KG1 (cell line): ENCODE results near the gene GADD45GIP1.
A peak's percentile ranks its signal among the peaks of the same experiment; 100 is the strongest.

Experiments used
- DNase-seq: peaks from one replicate; lab custom pipeline; 2025; lab: John Stamatoyannopoulos, UW

Gene GADD45GIP1

DNA sequence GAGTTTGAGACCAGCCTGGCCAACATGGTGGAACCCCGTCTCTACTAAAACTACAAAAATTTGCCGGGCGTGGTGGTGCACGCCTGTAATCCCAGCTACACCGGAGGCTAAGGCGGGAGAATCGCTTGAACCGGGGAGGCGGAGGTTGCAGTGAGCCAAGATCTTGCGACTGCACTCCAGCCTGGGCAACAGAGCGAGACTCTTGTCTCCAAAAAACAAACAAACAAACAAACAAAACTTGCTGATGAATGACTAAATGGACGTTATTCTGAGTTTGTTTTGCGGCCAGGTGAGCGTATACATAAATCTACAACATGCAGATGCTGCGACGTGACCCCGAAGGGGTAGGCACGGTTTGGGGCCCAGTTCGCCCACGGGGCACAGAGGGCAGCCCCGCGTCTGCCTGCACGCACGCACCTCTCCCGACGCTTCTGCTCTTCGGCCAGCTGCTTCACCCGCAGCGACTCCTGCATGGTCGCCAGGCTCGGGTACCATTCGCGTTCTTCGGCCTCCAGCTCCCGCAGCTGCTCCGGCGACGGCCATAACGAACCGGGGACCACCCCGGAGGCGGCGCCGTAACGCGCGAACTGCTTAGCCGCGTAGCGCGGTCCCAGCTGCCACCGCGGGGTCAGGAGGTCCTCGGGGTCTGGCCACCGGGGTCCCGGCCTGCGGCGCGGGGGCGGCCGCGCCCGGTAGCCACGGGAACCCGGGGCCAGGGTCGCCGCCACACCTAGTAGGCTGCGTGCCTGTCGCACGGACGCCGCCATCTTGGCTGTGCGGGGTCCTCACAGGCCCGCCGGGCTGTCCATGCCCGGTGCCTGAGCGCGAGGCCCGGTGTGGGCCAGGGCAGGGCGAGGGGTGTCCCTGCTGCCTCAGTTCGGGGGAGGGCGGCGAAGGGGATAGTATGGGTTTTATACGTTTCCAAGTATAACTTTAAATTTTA, at the start of gene GADD45GIP1:
Gene GADD45GIP1, minus strand, starts transcription at position 778 of the 943 bp plus-strand sequence. Its CDS starts 11 bp downstream, at position 767.
- peak; percentile 74 for DNase-seq

DNA sequence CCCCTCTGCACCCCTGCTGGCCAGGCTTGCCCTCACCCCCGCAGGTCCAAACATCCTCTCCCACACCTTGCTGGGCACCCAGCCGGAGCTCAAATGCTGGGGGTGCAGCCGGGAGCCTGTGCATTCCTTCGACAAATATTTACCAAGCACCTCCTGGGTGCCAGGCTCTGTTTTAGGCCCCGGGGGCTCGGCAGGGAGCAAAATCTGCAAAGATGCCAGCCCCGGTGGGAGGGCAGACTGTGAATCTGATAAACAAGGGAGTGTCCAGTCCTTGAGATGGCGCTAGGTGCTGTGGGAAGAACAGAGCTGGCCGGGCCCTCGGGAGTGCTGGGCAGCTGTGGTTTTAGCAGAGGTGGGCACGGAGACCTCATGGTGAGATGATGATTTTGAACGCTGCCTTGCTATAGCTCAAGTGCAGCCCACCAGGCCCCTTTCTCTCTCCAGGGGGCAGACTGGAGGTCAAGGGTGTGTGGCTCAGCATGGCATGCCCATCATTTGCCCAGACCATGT, 48.9 kb upstream of the GADD45GIP1 start:
- no peak for DNase-seq

DNA sequence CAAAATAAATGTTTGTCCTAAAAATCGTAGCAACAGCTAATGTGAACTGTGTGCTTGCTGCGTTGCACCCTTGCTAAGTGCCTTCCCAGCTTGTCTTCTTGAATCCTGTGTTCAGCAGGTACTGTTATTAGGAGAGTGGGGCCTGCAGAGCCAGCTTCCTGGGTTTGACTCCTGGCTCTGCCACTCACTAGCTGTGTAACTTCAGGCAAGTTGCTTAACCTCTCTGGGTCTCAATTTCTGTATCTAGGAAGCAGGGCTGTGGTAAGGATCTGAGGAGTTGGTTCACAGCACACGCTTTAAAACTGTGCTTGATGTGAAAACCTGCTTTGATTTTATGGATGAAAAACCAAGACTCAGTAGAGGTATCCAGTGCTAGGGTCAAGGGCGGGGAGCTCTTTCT, 48.2 kb upstream of the GADD45GIP1 start:
- DNase-seq, result no peak

DNA sequence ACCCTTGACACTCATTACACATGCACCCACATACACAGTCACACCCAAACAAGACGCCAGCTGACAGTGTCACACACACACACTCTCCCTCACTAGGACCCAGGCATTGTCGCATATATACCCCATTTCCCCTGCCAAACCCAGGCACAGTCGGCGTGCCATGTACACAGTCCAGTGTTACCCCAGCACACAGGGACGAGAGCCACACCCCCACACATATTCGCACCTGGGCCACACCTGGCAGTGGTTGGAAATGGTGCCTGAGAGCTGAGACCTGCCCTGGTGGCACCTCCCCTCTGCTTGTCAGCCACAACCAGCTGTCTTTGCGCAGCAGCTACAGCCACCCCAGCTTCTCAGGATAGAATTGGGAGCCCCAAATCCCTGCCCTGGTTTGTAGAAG, 47.2 kb upstream of the GADD45GIP1 start:
- no peak for DNase-seq

DNA sequence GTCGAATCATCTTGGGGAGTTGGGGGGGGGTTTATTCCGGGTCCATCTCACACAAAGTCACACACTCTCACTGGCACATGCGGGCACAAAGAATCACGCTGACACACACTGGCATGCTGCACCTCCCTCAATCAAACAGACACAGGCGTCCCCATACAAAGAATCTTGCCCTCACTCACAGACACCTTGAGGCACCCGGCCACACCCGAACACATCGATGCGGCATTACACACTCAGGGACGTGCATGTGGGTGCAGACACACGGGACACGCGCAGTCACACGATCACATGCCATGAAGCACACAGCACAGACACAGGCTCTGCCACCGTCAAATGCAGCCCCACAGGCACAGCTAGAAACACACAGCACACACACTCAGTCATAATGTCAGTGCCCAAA, 46.1 kb upstream of the GADD45GIP1 start:
- DNase-seq, result no peak

DNA sequence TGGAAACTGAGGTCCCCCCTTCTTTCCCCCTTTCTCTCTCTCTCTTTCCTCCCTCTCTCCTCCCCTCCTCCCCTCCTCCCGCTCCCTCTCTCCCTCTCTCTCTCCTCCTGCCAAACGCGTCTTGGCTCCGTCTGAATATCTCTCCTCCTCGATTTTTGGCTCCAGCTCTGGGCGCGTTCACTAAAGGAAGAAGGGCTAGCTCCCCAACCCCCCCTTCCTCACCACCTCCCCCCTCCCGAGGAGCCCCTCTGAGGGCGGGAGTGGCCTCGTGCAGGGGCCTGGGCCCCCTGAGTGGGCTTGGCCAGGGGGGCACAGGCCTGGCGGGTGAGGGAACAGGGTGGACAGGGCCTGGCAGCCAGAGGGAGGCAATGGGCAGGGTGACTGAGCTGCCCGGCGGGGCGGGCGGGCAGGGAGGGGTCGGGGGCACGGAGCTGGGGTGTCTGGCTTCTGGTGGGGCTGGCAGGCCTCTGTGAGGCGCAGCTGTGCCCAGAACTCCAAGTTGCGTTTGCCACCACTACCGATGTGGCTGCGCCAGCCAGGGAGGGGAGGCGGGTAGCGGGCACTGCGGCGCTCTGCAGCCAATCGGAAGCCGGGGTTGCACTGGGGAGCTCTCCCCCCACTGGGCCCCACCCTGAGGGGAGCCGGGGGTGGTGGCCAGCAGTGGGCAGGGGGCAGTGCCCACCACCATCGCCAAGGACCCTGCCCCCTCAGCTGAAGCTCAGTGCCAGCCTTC, 45.3 kb upstream of the GADD45GIP1 start:
- no peak for DNase-seq

DNA sequence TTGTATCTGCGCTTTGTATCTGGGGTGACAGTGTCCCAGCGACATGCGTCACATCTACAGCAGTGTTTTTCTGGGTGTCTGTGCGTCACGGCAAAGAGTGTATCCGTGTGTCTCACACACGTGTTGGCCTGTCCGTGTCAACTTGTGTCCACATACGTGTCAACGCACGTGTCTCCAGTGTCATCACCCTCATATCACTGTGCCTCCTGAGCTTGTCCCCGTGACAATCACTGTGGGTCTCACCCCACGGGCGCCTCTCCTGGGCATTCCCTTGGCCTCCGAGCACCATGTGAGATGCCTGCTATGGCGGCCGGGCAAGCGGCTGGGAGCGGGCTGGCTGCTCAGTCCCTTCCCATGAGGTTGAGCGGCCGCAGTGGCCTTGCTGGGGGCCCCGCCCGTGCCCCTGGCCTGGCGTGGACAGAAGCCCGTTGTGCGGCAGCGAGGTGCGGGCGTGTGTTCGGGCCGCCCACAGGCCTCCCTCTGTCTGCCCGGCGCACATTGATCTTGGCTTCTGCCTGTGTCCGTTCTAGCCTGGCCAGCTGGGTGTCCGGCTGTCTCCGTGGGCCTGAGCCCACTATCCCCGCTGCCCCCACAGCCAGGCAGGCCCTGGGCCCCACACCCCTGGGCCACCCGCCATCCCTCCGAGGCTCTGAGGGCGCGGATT, 44.6 kb upstream of the GADD45GIP1 start:
- no peak for DNase-seq

DNA sequence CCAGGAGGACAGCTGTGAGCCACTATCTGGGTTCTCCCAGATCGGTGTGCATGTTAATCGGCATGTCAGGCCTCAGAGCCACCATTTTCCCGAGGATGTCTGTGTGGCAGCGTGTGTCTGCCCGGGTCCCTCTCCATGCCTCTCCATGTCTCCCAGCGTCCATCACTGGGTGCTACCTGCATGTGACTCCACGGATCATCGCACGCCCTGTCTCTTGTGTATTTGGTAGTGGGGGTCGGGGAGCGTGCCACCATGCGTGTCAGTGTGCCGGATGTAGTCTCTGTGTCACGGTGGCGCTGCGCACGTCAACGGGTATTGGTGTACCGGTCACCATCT, 44.1 kb upstream of the GADD45GIP1 start:
- no peak for DNase-seq

DNA sequence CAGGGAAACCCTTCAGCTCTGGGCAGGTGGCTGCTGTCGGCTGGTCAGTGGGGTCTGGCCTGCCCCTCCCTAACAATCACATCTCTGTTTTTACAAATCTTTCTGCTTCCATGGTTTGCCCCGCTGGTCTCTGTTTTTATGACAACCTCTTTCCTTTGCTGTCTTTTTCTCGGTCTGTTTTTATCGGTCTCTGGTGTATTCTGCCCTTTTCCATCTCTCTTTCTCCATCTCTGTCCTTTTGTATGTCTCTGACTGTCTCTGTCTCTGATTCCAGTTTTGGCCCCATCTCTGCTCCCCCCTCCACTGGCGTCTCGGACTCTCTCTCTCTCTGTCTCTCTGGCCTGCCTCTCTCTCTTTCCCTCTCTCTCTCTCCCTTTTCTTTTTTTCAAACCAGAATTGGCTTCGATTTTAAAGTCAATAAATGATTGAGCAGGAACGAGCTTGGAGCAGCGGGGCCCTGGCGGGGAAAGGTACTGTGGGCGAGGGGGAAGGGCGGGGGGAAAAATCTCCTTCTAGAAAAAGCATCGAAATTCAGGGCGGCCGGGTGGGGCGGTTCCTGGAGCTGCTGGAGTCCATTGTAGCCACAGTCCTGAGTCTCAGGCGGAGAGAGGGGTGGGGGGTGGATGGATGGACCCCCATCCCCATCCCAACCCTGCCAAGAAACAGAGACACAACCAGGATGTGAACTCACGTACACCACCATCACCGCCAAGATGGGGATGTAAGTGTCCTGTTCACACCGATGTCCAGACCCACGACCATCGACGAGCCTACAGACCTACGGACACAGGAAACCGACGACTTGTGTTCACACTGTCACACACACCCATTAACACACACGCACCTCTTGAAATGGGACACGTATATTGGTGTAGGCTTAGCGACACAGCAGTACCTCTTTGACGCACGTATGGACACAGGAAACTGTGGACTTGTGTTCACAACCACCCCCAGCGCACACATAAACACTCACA, 41.2 kb upstream of the GADD45GIP1 start:
- DNase-seq, result no peak

DNA sequence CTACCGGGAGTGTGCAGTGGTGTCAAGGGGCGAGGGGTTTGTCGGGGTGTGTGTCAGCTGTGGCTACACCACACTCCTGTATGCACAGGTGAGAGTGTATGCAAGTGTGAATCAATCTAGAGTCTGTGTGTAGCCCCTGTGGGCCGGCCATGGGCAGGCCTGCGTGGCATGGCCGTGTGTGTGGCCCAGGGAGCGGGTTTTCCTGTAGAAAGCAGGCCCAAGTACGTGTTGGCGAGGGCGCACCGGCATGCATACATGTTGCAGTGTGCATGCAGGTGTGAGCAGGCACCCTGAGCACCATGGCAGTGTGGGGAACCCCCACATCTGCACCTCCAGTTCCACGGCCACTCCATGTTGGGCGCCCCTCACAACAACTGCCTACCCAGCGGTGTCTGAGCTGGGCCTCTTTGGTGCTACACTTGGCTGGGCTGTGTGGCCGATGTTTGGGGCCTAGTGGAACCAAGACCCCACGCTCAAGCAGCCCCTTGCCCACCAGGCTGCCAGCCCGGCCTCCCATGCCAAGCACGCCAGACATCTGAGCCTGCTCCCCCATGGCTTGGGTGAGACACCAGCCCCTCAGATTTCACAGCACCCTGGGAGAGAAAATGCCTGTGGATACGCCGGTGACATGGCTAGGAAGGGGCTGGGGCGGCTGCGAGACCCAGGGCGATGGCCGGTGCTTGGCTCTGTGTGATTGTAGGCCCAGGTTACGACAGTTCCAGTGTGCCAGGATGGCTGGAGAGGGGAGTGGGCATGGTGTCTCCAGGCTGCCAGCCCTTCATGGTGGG, 40.4 kb upstream of the GADD45GIP1 start:
- DNase-seq, result no peak

DNA sequence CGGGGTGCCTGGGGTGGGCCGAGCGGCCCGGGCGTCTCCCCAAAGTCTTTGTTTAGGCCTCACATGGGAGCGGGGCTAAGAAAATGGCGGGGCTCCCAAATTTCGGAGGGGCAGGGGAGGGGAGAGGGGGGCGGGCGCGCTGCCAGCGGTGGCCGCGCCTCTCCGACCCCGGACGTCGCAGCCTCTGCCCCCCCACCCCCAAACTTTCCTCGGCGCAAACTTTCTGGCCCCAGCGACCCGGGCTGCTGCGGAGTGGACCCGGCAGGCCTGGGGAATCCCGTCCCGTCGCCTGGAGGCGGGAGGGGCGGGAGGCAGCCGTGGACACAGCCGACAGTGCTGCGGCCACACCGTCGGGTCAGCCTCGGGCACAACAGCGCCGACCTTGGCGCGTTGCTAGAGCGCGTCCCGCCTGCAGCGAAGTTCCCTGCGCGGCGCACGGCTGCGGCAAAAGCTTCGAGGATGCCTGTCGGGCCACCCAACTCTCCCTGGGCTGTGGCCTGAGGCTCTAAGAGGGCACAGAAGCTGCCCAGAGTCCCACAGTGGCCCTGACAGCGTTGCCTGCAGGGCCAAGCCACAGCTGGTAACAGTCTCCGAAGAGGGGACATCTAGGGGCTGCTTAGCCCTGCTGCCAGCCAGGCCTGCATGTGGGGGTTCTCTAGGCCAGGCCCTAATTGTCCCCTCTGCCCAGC, 39.5 kb upstream of the GADD45GIP1 start:
- no peak for DNase-seq

DNA sequence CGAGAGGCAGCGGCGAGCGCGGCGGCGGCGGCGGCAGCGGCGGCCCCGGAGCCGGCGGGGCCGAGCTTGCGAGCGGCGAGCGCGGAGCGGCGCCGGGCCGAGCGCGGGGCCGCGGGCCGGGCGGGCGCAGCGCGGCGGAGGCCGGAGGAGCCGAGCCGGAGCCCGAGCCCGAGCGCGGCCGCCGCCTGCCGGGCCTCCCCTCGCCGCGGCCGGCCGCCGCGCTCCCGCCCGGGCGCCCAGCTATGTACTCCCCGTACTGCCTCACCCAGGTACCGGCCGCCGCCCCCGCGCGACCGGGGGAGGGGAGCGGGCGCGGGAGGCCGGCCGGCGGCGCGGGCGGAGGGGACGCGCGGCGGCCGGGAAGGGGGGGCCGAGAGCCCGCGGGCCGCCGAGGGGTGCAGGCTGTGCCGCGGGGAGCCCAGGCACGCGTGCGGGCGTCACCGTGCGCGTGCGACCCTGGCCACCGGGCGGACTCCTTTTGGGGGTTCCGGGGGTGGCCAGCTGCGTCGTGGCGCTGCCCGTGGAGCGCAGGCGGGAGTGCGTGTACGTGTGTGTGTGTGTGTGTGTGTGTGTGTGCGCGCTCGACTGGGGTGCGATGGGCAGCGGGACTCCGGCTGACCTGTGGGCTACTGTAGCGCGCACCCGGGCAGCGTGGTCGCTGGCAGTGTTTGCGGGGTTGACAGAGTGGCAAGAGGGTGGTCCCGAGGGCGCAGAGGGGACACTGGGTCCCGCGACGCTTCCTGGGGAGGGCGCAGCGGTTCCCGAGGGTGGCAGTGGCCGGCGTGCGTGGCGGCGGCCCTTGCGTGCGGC, 38.8 kb upstream of the GADD45GIP1 start:
- no peak for DNase-seq

DNA sequence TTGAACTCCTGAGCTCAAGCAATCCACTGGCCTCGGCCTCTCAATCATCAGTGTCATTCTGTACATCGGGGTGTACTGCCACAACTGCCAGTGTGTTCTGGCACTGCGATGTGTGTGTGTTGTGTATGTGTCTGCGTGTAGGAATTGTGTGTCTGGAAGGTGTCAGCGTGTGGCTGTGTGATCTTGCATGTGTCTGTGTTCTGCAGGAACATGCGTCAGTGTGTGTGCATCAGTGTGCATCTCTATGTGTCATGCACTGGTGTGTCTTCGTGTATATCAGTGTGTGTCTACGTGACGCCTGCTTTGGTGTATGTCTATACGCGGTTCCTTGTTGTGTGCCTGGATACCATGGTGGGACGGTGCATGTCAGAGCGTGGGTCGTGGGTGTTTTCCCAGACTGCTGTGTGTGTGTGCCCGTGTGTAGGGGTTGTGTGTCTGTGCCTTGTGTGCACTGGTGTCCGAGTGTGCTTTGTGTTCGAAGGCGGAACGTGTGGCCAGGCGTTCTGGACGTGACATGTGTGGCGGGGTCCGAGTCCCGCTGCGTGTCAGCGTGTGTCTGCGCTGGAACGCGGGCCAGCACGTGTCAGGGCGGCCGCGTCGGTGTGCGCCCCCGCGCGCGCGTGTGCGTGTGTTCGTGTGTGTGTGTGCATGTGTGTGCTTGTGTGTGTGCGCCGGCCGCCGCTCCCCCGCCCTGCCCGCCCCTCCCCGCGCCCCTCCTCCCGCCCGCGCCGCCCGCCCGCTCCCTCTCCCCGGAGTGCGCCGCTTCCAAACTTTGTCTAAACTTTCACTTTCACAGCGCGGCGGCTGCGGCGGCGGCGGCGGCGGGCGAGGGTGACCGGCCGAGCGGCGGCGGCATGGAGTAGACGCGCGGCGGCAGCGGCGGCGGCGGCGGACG, 37.9 kb upstream of the GADD45GIP1 start, which contains the start of gene NFIX:
Gene NFIX, plus strand, starts transcription at position 775 of the 895 bp plus-strand sequence. CDS start 363 bp downstream, outside the sequence.
- peak; percentile 16 for DNase-seq

DNA sequence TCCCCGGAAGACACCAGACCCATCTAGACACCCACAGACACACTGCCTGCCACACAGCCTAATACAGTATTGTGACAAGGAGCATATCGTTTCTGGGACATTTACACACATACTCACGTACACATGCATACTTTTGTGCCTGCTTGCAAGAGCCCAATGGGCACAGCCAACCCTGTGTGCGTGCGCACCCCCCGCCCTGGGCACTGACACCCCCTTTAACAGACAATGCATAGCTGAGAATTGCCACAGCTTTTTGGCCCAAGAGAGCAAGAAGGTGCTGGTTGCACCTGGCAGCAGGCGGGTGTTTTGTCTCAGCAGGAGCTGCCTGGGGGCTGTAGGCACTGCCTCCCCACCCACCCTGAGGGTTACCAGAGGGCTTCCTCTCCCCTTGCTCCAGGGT, 36.5 kb upstream of the GADD45GIP1 start:
- DNase-seq, result no peak

DNA sequence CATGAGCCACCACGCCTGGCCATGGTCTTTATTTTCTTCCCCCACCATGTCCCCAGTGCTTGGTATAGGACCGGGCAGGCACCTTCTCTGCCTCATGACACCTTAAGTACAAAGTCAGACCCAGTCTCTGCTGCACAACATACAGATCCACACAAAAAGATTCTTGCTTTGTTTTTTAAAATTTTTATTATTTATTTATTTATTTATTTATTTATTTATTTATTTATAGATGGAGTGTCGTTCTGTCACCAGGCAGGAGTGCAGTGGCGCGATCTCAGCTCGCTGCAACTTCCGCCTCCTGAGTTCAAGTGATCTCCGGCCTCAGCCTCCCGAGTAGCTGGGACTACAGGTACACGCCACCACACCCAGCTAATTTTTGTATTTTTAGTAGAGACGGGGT, 35.7 kb upstream of the GADD45GIP1 start:
- DNase-seq, result no peak

DNA sequence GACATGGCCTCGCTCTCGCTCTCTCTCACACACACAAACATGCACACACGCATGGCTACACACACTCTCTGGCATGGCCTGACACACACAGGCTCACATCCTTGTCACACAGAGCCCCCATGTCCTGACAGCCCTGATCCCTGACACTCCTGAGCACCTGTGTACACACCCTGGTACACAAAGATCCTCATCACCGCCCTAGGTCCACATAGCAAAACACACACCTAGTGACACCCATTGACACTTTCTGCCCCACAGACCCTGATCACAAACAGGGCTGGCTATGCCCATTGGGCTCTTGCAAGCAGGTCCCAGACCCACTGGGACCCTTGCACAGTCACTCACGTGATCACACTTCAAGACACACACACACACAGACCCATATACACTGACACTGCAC, 34.3 kb upstream of the GADD45GIP1 start:
- DNase-seq, result no peak

DNA sequence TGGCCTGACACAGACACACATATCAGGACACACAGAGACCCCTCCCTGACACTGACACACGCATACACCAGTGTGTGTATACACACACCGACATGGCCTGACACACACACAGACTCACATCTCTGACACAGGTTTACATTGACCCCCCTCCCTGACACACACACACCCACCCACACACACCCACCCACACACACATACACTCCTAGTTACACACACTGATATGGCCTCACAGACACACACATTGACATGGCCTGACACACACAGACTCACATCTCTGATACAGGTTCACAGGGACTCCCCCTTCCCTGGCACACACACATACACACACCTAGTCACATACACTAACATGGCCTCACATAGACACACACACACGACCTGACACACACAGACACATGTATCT, 33.8 kb upstream of the GADD45GIP1 start:
- DNase-seq, result no peak

DNA sequence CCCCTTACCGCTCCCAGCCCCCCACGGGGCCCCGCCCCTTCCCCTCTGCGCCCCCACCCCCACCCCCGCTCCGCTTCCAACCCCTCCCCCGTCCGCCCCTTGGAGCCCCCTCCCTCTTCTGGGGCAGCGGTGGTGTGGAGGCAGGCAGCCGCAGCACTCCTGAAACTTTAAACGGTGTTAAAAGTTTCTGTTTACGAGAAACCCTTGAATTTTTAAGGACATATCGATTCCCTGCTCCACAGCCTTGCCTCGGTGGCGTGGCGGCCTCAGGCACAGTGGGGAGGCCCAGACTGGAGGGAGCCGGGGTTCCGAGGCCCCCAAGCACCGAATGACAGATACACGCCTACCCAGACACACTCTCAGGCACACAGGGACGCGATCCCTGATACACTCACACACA, 33.4 kb upstream of the GADD45GIP1 start:
- no peak for DNase-seq
